SK-N-SH (cell line): ENCODE results near the gene CCL22. TPM values are rescaled to one million over a fixed set of nuclear protein-coding genes. Genes with fewer than 3 reads are reported as not detected.

Source experiments
- CTCF ChIA-PET: fragments of 300-600, 350-600 bp; formaldehyde crosslinking; extraction: SDS; loops from one replicate; lab custom pipeline; 2021; lab: Yijun Ruan, JAX
- POLR2A ChIA-PET: fragments of 350-600 bp; sonication (Branson Sonifier 250); formaldehyde crosslinking; extraction: SDS; loops from one replicate; lab custom pipeline; 2020; ENCODE audit warnings: antibody characterized with exemption, inconsistent platforms; lab: Yijun Ruan, JAX
- DNase-seq: peaks from one replicate; pipeline ENCODE4 v3.0.0; 2012
- H2AFZ ChIP-seq: fragments of 200-600 bp; sonication (generic); 2 replicates; pipeline ENCODE4 v1.8.1; 2016; ENCODE audit warnings: antibody characterized with exemption, mild to moderate bottlenecking, low read depth
- H3F3A ChIP-seq: fragments of 200-600 bp; sonication (generic); replicated peaks from 2 replicates; pipeline ENCODE3; 2016; ENCODE audit warnings: antibody characterized with exemption, mild to moderate bottlenecking; ENCODE audit not compliant: insufficient read depth
- H3K27ac ChIP-seq, 2 experiments: fragments of 200-500 bp in 1 of 2; fragments of 200-600 bp in 1 of 2; sonication (Bioruptor generic) in 1 of 2; sonication (generic), shearing (Covaris generic) in 1 of 2; 2 replicates each; pipeline versions ENCODE4 v1.5.1 to v1.6.1; 2014 to 2016; ENCODE audit warnings: low read depth in 2 of 2, inconsistent platforms in 1 of 2, low read length in 1 of 2, mild to moderate bottlenecking in 1 of 2, mixed read lengths in 1 of 2
- H3K27me3 ChIP-seq: fragments of 200-600 bp; sonication (generic), shearing (Covaris generic); 2 replicates; pipeline ENCODE4 v1.6.1; 2016; ENCODE audit warnings: mixed run types; ENCODE audit not compliant: insufficient read depth
- H3K36me3 ChIP-seq, 2 experiments: fragments of 200-500 bp in 1 of 2; fragments of 200-600 bp in 1 of 2; sonication (Bioruptor generic) in 1 of 2; sonication (generic) in 1 of 2; replicated peaks in 1 of 2; 2 replicates each; pipeline versions ENCODE3 to v1.5.1; 2014 to 2016; ENCODE audit warnings: low read length in 1 of 2, mild to moderate bottlenecking in 1 of 2; ENCODE audit not compliant: insufficient read depth in 2 of 2, control insufficient read depth in 1 of 2
- H3K4me1 ChIP-seq, 2 experiments: fragments of 200-500 bp in 1 of 2; fragments of 200-600 bp in 1 of 2; sonication (Bioruptor generic) in 1 of 2; sonication (generic), shearing (Covaris generic) in 1 of 2; 2 replicates each; pipeline versions ENCODE4 v1.5.1 to v1.6.1; 2014 to 2016; ENCODE audit warnings: low read depth in 1 of 2, low read length in 1 of 2, mixed run types in 1 of 2; ENCODE audit not compliant: insufficient read depth in 2 of 2, control insufficient read depth in 1 of 2
- H3K4me2 ChIP-seq: fragments of 200-600 bp; sonication (generic), shearing (Covaris generic); 2 replicates; pipeline ENCODE4 v1.6.1; 2017; ENCODE audit warnings: mixed run types
- H3K4me3 ChIP-seq, 2 experiments: fragments of 200-500 bp in 1 of 2; fragments of 200-600 bp in 1 of 2; sonication (Bioruptor generic) in 1 of 2; sonication (generic), shearing (Covaris generic) in 1 of 2; 2 replicates each; pipeline versions ENCODE4 v1.5.1 to v1.8.1; 2014 to 2016; ENCODE audit warnings: low read depth in 2 of 2, inconsistent platforms in 1 of 2, low read length in 1 of 2, mild to moderate bottlenecking in 1 of 2, mixed read lengths in 1 of 2, moderate library complexity in 1 of 2
- H3K79me2 ChIP-seq: fragments of 200-600 bp; sonication (generic); 2 replicates; pipeline ENCODE4 v1.8.1; 2017; ENCODE audit warnings: mild to moderate bottlenecking; ENCODE audit not compliant: insufficient read depth
- H3K9ac ChIP-seq: fragments of 200-600 bp; sonication (generic); 2 replicates; pipeline ENCODE4 v1.6.1; 2017; ENCODE audit warnings: mixed run types
- H3K9me2 ChIP-seq: fragments of 200-600 bp; sonication (generic); 2 replicates; pipeline ENCODE4 v1.6.1; 2017; ENCODE audit warnings: mixed run types
- H3K9me3 ChIP-seq: fragments of 200-600 bp; sonication (generic); 2 replicates; pipeline ENCODE4 v1.6.1; 2017; ENCODE audit warnings: mixed run types, mild to moderate bottlenecking, moderate library complexity
- H4K20me1 ChIP-seq: fragments of 200-600 bp; sonication (generic); 2 replicates; pipeline ENCODE4 v1.6.1; 2017; ENCODE audit warnings: mild to moderate bottlenecking, mixed run types; ENCODE audit not compliant: insufficient read depth
- CHD2 ChIP-seq: fragments of 150-350 bp; IDR thresholded peaks from 2 replicates; pipeline ENCODE4 v1.6.1; 2018; ENCODE audit warnings: low read length; ENCODE audit not compliant: partially characterized antibody
- EP300 ChIP-seq, 2 experiments: IDR thresholded peaks; 2 replicates each; pipeline versions ENCODE4 v1.4.0 to v1.6.1; 2012; ENCODE audit warnings: borderline replicate concordance in 1 of 2, low read depth in 1 of 2, low read length in 1 of 2
- FOXJ3 ChIP-seq: sonication (generic); formaldehyde crosslinking; IDR thresholded peaks from 2 replicates; pipeline ENCODE4 v1.5.1; 2020; ENCODE audit warnings: mild to moderate bottlenecking, missing genetic modification reagents
- GABPA ChIP-seq: IDR thresholded peaks from 2 replicates; pipeline ENCODE4 v1.4.0; 2012; ENCODE audit warnings: low read depth, mild to moderate bottlenecking
- MAX ChIP-seq: IDR thresholded peaks from 2 replicates; pipeline ENCODE4 v1.4.0; 2012; ENCODE audit warnings: low read depth
- MXI1 ChIP-seq: IDR thresholded peaks from 2 replicates; pipeline ENCODE4 v1.6.1; 2012; ENCODE audit warnings: mild to moderate bottlenecking, low read depth, low read length, improper control_type of control experiment
- NFIC ChIP-seq: IDR thresholded peaks from 2 replicates; pipeline ENCODE4 v1.4.0; 2012; ENCODE audit warnings: borderline replicate concordance
- NRF1 ChIP-seq: IDR thresholded peaks from 2 replicates; pipeline ENCODE4 v1.6.1; 2012; ENCODE audit warnings: low read depth, mild to moderate bottlenecking, low read length
- RFX5 ChIP-seq: IDR thresholded peaks from 2 replicates; pipeline ENCODE4 v1.6.1; 2012; ENCODE audit warnings: mild to moderate bottlenecking, improper control_type of control experiment, low read length
- TAF1 ChIP-seq: IDR thresholded peaks from 2 replicates; pipeline ENCODE4 v1.6.1; 2012; ENCODE audit warnings: low read depth, mild to moderate bottlenecking, low read length, moderate library complexity, borderline replicate concordance
- TEAD4 ChIP-seq: IDR thresholded peaks from 2 replicates; pipeline ENCODE4 v1.4.0; 2012; ENCODE audit warnings: mild to moderate bottlenecking, borderline replicate concordance; ENCODE audit not compliant: insufficient read depth
- USF2 ChIP-seq: fragments of 150-350 bp; IDR thresholded peaks from 2 replicates; pipeline ENCODE4 v1.6.1; 2017; ENCODE audit warnings: antibody characterized with exemption, low read length, low read depth, borderline replicate concordance
- ZBTB33 ChIP-seq: IDR thresholded peaks from 2 replicates; pipeline ENCODE4 v1.4.0; 2012; ENCODE audit warnings: low read depth, borderline replicate concordance
- WGBS: methylation state at CpG from one replicate; pipeline ENCODE4 v1.1.6; 2017; ENCODE audit warnings: low lambda C conversion rate; 5-methylcytosine and 5-hydroxymethylcytosine counted together
- polyA plus RNA-seq, 3 experiments: library from polyadenylated mRNA; depleted of rRNA; stranded (reverse); fragments of >200 nt; gene quantifications; 2 replicates each; pipeline ENCODE4 v1.2.3, GENCODE V29; 2012

CCL22 gene
- polyA plus RNA-seq, 1 of the 3 experiments (the other 2 are of a cell fraction), result not detected

- no peak overlapping the region for H2AFZ ChIP-seq
- H3K4me2 ChIP-seq, result no peak overlapping the region
- ChIA-PET POLR2A (no interaction called here), CTCF (interaction anchor here (1.9 kb wide), 1 partner anchor 18 kb away, joined by 4 read pairs; no protein-coding TSS in a partner anchor)
- peaks cover 10% of the 10 kb centered on the region for H3F3A ChIP-seq
- no peak overlapping the region for H3K4me3 ChIP-seq
- no peaks in the 10 kb centered on the region for H3K27me3 ChIP-seq
- no peaks in the 10 kb centered on the region for H4K20me1 ChIP-seq
- H3K27ac ChIP-seq, result no peak overlapping the region
- TF ChIP-seq NRF1, result no peak
- no peak for TF ChIP-seq GABPA
- TF ChIP-seq TAF1, result no peak
- no peak for TF ChIP-seq RFX5
- TF ChIP-seq ZBTB33, result no peak
- TF ChIP-seq FOXJ3 (CRISPR knock-in tag), result no peak
- TF ChIP-seq NFIC, result no peak
- no peak for TF ChIP-seq EP300 (IDR thresholded peaks at IDR 0.05; ENCODE audit: borderline replicate concordance in 1 of 2, low read depth in 1 of 2, low read length in 1 of 2)
- TF ChIP-seq, all 33 proteins: peak for 0
- Histone ChIP-seq H3K9me3 (no peaks in the 10 kb centered on the region), H3K4me1 (peaks cover 0 to 29% of the 10 kb centered on the region in 2 experiments; a peak in 2 of 4 replicates), H3K9ac (no peak overlapping the region), H3K79me2 (no peaks in the 10 kb centered on the region), H3K36me3 (no peaks in the 10 kb centered on the region), H3K9me2 (no peaks in the 10 kb centered on the region)
- 93% methylated on average over 11 of the region's 13 CpGs for WGBS
- no peak for DNase-seq
Observed at GRCh38 chr16:57318240-57318970, 40.2 kb upstream of the CCL22 start.

GRCh38 chr16:57319646-57320045 lies 38.9 kb upstream of the CCL22 start:
- no peaks in the 10 kb centered on the region for H3K9me3 ChIP-seq
- H3K9me2 ChIP-seq, result no peaks in the 10 kb centered on the region
- H3K4me3 ChIP-seq, result no peak overlapping the region
- no peaks in the 10 kb centered on the region for H4K20me1 ChIP-seq
- ChIA-PET CTCF (interaction anchor here (1.7 kb wide), 1 partner anchor 98 kb away, joined by 3 read pairs; no protein-coding TSS in a partner anchor), POLR2A (no interaction called here)
- H3K79me2 ChIP-seq, result no peaks in the 10 kb centered on the region
- peaks cover 0 to 22% of the 10 kb centered on the region in 2 experiments; a peak in 2 of 4 replicates for H3K4me1 ChIP-seq
- no peak overlapping the region for H3K9ac ChIP-seq
- no peak overlapping the region for H3K4me2 ChIP-seq
- DNase-seq, result no peak
- TF ChIP-seq TAF1, result no peak
- TF ChIP-seq MXI1, result no peak
- no peak for TF ChIP-seq CHD2
- TF ChIP-seq USF2, result no peak
- no peak for TF ChIP-seq TEAD4
- no peak for TF ChIP-seq MAX
- no peak overlapping the region for H2AFZ ChIP-seq
- no peak overlapping the region for H3K27ac ChIP-seq
- H3K36me3 ChIP-seq, result no peaks in the 10 kb centered on the region
- H3F3A ChIP-seq, result peaks cover 10% of the 10 kb centered on the region
- 78% methylated on average over 2 of the region's 2 CpGs for WGBS
- H3K27me3 ChIP-seq, result no peaks in the 10 kb centered on the region
